ENCODE results near the gene CYP19A1.

Gene CYP19A1

DNA sequence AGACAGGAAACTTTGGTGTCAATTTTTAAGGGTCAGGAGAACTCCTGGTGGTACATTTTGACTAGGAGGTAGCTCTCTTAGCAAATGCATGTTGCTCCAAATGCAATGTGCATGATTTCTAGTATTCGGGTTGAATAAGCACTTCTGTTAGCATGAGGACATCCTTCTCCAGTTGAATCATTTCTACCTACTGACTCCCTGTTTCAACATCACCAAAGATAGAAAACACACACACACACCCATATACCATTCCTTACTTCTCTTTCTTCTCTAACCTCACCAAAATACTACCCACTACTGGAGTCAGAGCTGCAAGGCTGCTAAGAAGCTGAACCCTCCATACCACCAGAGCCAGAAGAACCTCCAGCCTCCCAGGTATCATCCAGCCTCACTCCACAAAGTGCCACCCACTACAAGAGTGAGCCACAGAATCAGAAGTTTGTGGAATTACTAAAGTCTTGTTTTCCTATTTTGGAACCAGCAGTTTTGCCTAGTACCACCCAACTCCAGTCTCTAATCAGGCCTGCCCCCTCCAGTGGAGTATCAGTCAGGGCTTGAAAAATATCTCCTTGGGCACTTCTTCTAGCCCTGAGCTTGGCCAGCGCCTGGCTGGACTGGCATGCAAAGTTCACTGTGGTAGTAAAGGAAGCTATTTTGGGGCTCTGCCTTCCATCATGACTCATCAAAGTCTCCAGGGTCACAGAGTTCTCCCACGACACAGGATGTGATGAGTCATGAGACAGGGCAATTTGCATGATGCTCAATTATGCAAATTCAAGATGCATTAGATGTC is 110.3 kb downstream of the CYP19A1 start:
- Mint-ChIP-seq H3K27ac (no peak overlapping the region), H3K4me1 (ENCODE audit: low read depth) (peaks cover 9% of the 10 kb centered on the region), H3K27me3 (peaks cover 13% of the 10 kb centered on the region), H3K36me3 (ENCODE audit: low read depth) (no peaks in the 10 kb centered on the region), H3K4me3 (no peak overlapping the region), H3K9me3 (no peaks in the 10 kb centered on the region)
- DNase-seq: no peak

DNA sequence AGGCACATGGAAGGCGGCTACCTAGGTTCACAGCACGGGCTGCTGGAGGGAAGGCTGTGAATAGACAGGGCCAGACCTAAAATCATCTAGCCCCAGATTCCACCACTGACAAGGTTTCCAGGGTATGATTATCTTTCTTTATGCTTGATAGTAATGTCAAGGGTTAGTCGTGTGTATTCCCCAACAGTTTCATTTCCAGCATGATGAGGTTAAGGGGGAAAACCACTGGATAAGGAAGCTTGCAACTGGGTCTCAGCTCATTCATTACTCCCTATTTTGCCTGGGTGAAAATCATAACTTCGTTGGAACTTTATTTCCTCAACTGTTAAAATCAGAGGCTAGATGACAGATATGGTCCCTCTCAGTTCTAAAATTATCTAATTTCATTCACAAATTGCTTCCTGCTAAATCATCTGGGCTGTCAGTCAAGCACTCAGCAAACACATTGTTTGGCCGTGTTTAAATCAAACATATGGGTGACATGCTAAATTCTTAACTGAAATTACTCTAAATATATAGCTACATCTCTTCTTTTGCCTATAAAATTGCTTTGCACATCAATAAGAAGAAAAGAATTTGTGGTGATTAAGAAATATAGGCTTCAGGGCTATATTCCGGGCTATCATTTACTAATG is 111.7 kb downstream of the CYP19A1 start:
- Mint-ChIP-seq H3K4me3 (no peak overlapping the region), H3K27me3 (peaks cover 13% of the 10 kb centered on the region), H3K27ac (no peak overlapping the region), H3K4me1 (ENCODE audit: low read depth) (peaks cover 9% of the 10 kb centered on the region), H3K36me3 (ENCODE audit: low read depth) (no peaks in the 10 kb centered on the region), H3K9me3 (no peaks in the 10 kb centered on the region)
- DNase-seq: no peak

DNA sequence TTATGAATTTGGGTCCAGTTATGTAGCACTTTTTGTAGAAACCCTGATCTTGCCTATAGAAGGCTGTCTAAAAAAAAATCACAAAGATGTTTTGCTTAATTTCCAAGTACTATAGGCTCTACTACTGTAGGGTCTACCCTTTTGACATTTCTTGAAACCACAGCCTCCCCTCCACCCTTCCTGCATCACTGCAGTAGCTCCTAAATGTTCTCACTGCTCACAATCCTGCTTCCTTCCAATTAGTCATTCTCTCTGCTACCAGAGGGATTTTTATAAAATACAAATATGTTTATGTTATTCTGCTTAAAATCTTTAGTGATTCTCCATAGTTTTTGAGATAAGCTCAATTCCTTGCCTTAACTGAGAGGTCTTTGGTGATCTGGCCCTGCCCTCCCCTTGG is 114.0 kb downstream of the CYP19A1 start:
- no peak overlapping the region for H3K27ac Mint-ChIP-seq
- H3K36me3 Mint-ChIP-seq (ENCODE audit: low read depth): no peaks in the 10 kb centered on the region
- peaks cover 9% of the 10 kb centered on the region for H3K4me1 Mint-ChIP-seq (ENCODE audit: low read depth)
- H3K4me3 Mint-ChIP-seq: no peak overlapping the region
- no peaks in the 10 kb centered on the region for H3K9me3 Mint-ChIP-seq
- H3K27me3 Mint-ChIP-seq: peaks cover 13% of the 10 kb centered on the region
- DNase-seq: no peak

DNA sequence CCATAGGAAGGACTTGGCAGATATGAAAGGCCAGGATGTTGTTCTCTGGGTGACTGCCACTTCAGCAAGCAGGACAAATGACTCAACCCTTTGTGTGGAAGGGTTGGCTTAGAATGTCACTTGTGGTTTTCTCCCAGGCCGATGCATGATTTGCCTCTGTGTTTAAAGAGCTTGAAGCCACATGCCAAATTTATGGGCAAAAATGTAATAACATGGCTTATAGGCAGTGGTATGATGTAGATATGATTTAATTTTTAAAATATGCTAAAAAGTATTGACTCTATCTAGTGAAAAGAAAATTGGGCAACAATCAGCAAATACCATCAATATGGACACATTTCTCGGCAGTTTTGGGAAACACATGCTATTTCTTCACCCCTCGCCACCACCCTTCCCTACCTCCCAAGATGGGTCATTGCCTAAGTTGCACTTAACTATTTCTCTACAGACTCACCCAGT is 114.6 kb downstream of the CYP19A1 start:
- Mint-ChIP-seq H3K9me3 (no peaks in the 10 kb centered on the region), H3K27ac (no peak overlapping the region), H3K4me3 (no peak overlapping the region), H3K4me1 (ENCODE audit: low read depth) (peaks cover 8% of the 10 kb centered on the region), H3K27me3 (peaks cover 13% of the 10 kb centered on the region), H3K36me3 (ENCODE audit: low read depth) (no peaks in the 10 kb centered on the region)
- no peak for DNase-seq

DNA sequence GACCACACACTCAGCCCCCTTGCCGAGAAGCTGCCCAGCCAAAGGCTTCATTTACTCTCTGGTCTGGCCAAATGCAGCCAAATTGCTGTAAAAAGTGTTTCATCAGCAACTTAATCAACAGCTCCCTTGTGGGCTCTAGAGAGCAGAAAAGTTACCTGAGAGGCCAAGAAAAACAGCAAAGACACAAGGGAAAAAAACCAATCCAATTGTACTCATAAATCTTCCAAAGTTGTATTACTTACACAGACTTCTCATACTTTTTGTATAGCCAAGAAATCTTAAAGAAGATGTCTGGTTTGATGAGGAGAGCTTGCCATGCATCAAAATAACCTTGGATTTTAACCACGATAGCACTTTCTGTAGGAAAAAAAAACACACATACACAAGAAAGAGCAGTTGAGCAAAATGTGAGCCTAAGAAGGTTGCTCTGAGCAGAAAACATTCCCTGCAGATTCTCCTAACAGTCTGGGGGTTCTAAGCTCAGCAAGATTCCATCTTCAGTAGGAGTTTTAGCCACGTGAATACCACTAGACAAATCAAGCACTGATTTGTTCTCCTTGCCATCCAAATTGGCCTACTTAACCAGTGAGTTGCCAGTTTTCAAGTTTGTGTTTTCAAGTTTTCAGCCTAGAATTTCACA is 120.0 kb downstream of the CYP19A1 start:
- no peak for DNase-seq
- Mint-ChIP-seq H3K27ac (no peak overlapping the region), H3K4me3 (no peak overlapping the region), H3K36me3 (ENCODE audit: low read depth) (no peaks in the 10 kb centered on the region), H3K9me3 (no peaks in the 10 kb centered on the region), H3K27me3 (peaks cover 17% of the 10 kb centered on the region), H3K4me1 (ENCODE audit: low read depth) (no peaks in the 10 kb centered on the region)

DNA sequence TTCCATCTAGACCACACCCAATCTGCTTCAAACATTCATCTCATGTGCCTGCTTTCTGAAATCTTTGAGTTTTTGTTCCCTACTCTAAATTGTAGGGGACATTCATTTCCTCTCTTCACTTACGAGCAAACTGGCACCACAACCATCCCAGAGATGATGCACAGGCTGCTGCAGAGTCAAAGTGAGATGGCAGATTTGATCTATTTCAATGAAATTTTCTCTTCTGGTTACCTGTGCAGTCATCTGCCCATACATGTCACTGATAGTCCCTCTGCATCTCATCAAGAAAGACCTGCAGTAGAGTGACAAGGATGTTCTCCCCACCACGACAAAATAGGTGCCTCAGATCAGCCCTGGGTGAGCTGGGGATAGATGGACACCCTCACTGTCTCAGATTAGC is 125.5 kb downstream of the CYP19A1 start:
- peaks cover 17% of the 10 kb centered on the region for H3K27me3 Mint-ChIP-seq

DNA sequence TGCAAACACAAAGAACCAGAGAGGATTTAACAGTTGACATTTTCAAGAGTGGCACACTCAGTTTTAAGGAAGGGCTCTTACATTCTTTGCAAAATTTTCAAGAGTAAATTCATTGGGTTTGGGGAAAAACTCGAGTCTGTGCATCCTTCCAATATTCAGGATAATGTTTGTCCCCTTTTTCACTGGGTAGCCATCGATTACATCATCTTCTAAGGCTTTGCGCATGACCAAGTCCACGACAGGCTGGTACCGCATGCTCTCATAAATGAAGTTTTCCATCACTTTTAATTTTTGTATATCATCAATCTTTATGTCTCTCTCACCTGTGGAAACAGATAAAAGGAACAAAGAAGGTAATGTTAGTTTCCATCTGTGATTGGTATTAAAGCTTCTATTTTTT is 126.2 kb downstream of the CYP19A1 start:
- Mint-ChIP-seq H3K36me3 (ENCODE audit: low read depth) (no peaks in the 10 kb centered on the region), H3K27me3 (peaks cover 17% of the 10 kb centered on the region), H3K4me1 (ENCODE audit: low read depth) (no peaks in the 10 kb centered on the region), H3K4me3 (no peak overlapping the region), H3K9me3 (no peaks in the 10 kb centered on the region), H3K27ac (no peak overlapping the region)
- no peak for DNase-seq

More for the DNA sequence above, 125.5 kb downstream of the CYP19A1 start:
- no peak for DNase-seq
- Mint-ChIP-seq H3K9me3 (no peaks in the 10 kb centered on the region), H3K4me1 (ENCODE audit: low read depth) (no peaks in the 10 kb centered on the region), H3K36me3 (ENCODE audit: low read depth) (no peaks in the 10 kb centered on the region), H3K27ac (no peak overlapping the region), H3K4me3 (no peak overlapping the region)

DNA sequence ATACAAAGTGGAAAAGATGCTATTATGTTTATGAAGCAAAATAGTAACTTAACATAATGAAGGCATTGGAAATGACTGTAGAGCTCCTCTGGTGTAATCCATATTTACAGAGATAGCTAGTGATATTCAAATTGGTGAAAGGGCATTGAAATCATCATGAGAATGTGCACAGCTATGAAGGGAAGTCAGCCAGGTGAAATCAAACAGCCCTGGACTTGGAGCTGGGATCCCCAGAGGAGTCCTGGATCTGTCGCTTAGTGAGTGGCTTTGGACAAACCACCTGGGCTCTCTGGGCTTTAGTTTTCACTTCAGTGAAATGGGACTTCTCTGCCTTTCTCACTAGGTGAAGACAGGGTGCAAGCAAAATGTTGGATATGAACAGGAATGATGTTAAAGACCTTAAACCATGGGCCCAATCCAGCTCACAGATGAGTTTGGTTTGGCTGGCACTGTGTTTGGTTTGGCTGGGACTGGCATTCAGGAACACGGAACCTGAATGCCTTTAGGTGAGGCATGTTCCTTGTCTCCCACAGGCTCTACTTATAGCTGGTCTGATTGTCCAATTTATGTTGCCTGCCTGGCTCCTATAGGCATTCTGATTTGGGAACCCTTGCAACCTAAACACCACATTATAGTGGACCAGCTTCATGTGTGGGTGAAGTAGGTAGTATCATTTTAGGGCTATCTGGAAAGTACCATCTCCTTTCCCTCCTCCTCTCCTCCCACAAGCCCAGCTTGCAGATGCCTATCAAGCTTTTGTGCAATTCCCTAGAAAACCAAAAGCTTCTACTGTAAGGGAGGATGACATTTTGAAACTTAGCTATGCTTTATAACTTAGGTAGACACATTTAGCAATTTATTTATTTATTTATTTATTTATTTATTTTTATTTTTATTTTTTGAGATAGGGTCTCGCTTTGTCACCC is 133.1 kb downstream of the CYP19A1 start:
- Mint-ChIP-seq H3K4me1 (ENCODE audit: low read depth) (no peaks in the 10 kb centered on the region), H3K27me3 (peaks cover 17% of the 10 kb centered on the region), H3K27ac (no peak overlapping the region), H3K4me3 (no peak overlapping the region), H3K36me3 (ENCODE audit: low read depth) (no peaks in the 10 kb centered on the region), H3K9me3 (no peaks in the 10 kb centered on the region)
- DNase-seq: no peak

DNA sequence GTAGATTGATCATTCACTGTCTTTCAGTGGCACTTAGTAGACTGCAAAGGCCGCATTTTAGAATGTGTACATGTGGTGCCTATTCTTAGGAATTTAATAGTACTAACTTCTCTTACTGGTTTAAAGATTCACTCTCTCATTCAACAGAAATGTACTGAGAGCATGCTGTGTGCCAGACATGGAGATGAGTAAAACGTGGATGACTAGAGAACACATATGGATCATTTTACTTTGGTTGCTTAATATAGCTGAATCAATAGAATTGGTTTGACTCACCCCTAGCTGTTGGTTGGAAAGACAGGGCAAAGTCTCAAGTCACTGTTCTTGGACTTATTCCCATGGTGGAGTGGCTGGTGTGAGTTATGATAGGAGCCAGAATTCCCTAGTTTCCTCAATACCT is 134.6 kb downstream of the CYP19A1 start:
- Mint-ChIP-seq H3K4me3 (no peak overlapping the region), H3K9me3 (no peaks in the 10 kb centered on the region), H3K27ac (no peak overlapping the region), H3K27me3 (peaks cover 21% of the 10 kb centered on the region), H3K4me1 (ENCODE audit: low read depth) (peaks cover 1% of the 10 kb centered on the region), H3K36me3 (ENCODE audit: low read depth) (no peaks in the 10 kb centered on the region)
- no peak for DNase-seq

DNA sequence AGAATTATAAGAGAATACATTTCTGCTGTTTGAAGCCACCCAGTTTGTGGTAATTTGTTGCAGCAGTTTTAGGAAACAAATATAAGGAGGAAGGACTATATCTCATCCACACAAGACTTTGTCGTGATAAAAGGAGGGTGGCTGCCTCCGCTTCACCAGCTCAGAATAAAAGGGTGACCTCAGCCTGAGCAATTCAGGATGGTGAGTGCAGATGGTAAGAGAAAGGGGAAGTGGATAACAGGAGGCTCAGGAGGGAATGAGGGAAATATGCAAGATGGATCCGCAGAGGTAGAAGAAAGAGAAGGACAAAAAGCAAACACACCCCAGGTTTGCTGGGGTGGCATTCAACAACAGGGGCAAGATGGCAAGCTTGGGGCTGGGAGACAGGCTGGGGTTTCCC is 135.6 kb downstream of the CYP19A1 start:
- Mint-ChIP-seq H3K27me3 (peaks cover 23% of the 10 kb centered on the region), H3K4me3 (no peak overlapping the region)

DNA sequence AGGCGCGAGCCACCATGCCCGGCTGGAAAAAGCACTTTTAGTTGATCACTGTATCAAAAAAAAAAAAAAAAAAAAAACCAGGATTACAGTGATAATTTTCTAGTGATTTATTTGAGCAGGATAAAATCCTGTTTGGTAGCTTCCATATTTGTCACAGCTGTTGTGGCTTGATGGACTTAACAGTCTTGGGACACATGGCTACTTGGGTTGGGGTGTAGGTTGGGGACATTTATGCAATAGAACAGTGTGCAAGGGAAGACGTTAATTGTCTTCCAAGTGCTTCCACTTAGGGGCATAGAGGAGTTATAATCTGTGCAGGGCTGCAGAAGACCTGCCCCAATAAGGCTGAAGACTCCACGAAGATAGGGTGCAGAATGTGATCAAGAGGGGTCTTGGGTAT is 136.8 kb downstream of the CYP19A1 start:
- Mint-ChIP-seq H3K27me3 (peaks cover 23% of the 10 kb centered on the region), H3K4me3 (no peak overlapping the region), H3K4me1 (ENCODE audit: low read depth) (peaks cover 1% of the 10 kb centered on the region), H3K36me3 (ENCODE audit: low read depth) (no peaks in the 10 kb centered on the region), H3K9me3 (no peaks in the 10 kb centered on the region), H3K27ac (no peak overlapping the region)
- no peak for DNase-seq

More for the DNA sequence above, 135.6 kb downstream of the CYP19A1 start:
- Mint-ChIP-seq H3K36me3 (ENCODE audit: low read depth) (no peaks in the 10 kb centered on the region), H3K4me1 (ENCODE audit: low read depth) (peaks cover 1% of the 10 kb centered on the region), H3K27ac (no peak overlapping the region), H3K9me3 (no peaks in the 10 kb centered on the region)
- DNase-seq: no peak

DNA sequence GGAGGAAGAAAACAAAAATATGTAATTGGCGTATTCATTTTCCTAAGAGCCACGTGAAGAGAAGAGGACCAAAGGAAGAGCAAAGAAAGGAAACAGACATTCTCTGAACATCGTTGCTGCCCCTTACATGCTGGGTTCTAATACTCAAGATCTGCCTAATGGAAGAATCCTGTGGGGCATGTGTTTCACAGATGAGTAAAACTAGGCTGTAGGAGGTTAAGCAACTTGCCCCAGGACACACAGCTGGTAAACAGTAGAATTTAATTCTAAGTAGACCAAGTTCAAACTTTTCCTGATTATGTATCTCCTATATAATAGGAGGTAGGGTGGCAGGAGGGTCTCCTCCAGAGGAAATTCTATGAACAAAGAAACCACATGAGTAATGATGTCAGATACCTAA is 137.6 kb downstream of the CYP19A1 start:
- Mint-ChIP-seq H3K4me1 (ENCODE audit: low read depth) (peaks cover 1% of the 10 kb centered on the region), H3K4me3 (no peak overlapping the region), H3K27me3 (peaks cover 23% of the 10 kb centered on the region), H3K36me3 (ENCODE audit: low read depth) (no peaks in the 10 kb centered on the region), H3K27ac (no peak overlapping the region), H3K9me3 (no peaks in the 10 kb centered on the region)
- DNase-seq: no peak

DNA sequence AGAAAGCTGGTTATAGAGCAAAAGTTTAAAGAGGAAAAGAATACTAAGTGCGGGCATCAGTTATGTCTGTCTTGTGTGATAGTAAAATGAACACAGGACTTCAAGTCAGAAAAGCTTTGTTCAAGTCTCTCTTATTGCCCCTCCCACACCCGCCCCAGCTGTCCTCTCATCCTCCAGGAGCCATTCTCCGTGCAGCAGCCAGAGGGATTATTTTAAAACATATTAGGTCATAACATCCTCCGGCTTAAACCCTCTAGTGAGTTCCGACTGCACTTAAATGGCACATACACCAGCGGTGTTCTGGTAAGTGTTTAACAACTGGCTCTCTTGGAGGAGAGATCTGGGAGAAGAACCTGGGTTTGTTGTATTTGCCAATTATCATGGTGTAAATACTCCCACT is 138.9 kb downstream of the CYP19A1 start:
- Mint-ChIP-seq H3K36me3 (ENCODE audit: low read depth) (no peaks in the 10 kb centered on the region), H3K27me3 (peaks cover 28% of the 10 kb centered on the region), H3K27ac (no peak overlapping the region), H3K4me1 (ENCODE audit: low read depth) (peaks cover 1% of the 10 kb centered on the region), H3K9me3 (no peaks in the 10 kb centered on the region), H3K4me3 (no peak overlapping the region)
- DNase-seq: no peak

DNA sequence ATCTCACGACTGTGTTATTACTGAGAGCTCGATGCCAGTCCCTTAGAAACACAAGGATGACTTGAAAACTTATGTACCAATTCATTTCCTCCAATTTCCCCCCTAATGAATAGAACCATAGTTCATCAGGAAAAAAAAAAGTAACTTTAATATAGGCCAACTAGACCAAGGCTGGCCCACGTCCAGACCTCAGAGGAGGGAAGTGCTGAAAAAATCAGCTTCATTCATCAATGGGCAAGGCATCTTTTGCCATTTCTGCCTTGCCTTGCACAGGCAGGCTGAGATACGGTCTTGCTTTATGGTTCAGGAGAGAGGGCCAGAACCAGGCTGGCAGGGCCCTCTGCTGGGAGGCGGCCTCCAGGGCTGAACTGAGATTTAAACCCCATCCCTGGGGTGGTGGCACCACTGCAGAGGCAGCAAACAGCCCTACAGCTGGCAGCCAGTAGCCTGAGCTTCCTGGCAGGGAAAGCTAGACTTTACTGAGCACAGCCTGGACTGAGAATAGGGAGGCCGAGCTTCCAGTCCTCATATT is 139.6 kb downstream of the CYP19A1 start:
- no peak overlapping the region for H3K27ac Mint-ChIP-seq
- no peak overlapping the region for H3K4me3 Mint-ChIP-seq
- H3K4me1 Mint-ChIP-seq (ENCODE audit: low read depth): peaks cover 1% of the 10 kb centered on the region
- H3K36me3 Mint-ChIP-seq (ENCODE audit: low read depth): no peaks in the 10 kb centered on the region
- H3K27me3 Mint-ChIP-seq: peaks cover 34% of the 10 kb centered on the region
- no peak for DNase-seq
- no peaks in the 10 kb centered on the region for H3K9me3 Mint-ChIP-seq
